Gastroesophageal sphincter (tissue), 4 donors: ENCODE data around the gene SLC6A14. TPM values are rescaled to one million over a fixed set of nuclear protein-coding genes. Genes with fewer than 3 reads are reported as not detected.

Source experiments
- small RNA-seq, 4 donors: library from RNA; depleted of rRNA; stranded (forward); fragments of <200 nt; gene quantifications; one replicate each; pipeline ENCODE3, GENCODE V24; 2016
- total RNA-seq, 4 donors: library from RNA; depleted of rRNA; stranded (reverse); fragments of >200 nt; gene quantifications; one replicate each; pipeline ENCODE4 v1.1.0, GENCODE V29; 2016

The SLC6A14 gene
- total RNA-seq, 4 donors from 2014 or later: 1.0 TPM; not detected in 3

Small RNA genes lying within 50 kb of the gene (small RNA-seq; reads per million reads assigned to genes)
- gene RNU6-154P: 0 reads per million in 4 donors

Other genes with a start within 250 kb of the SLC6A14 start
- gene CT83, start 26.4 kb downstream of the SLC6A14 start, total RNA-seq: not detected